ENCODE measurements around the gene OOEP.
A peak's percentile ranks its signal among the peaks of the same experiment; 100 is the strongest.
"Not testable (repeated sequence)": the region's sequence is repeated elsewhere in the genome, so short reads cannot be mapped to it uniquely, and the experiment has no call there.

Gene OOEP

DNA sequence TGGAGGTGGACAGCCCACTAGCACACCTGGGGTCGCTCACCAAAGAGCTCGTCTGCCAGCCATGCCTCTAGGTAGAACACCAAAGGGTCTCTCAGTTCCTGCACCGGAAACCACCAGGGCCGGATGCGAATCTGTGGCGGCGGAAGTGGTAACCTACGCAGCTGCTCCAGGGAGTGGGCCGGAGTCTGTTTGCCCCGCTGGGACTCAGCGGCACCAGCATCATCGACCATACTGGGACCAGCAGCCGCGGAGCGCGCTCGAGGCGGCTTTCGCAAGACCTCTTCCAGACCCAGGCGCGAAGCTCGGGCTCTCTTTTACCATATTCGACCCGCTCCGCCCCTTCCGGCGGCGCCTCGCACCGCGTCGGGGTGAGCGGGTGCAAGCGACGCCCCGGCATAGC, at the start of gene OOEP:
OOEP (minus strand) TSS at position 335 of the 400 bp plus-strand sequence; CDS start at position 230, 105 bp downstream.
- DNase-seq (ENCODE audit: low read depth in 2 of 2) = no peak

- DNase-seq (ENCODE audit: low read depth in 2 of 2) = no peak
Measured at GRCh38 chr6:73418081-73418741, 48.5 kb upstream of the OOEP start.

DNA sequence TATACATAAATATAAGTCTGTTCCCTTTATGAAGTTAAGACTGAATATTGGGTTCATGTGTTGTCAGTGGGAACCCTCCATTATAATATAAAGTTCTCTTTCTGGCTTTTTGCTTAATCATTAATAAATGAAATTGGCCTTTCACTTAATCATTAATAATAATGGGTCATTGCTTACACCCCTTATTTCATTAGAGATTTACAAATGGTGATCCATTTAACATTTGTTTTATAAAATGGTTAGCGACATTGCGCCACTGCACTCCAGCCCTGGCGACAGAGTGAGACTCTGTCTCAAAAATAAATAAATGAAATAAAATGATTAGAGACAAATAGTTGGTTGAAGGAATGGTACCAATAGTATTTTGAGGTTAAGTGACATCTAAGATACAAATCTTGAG, 43.4 kb upstream of the OOEP start:
- DNase-seq (ENCODE audit: low read depth in 2 of 2) = no peak

DNA sequence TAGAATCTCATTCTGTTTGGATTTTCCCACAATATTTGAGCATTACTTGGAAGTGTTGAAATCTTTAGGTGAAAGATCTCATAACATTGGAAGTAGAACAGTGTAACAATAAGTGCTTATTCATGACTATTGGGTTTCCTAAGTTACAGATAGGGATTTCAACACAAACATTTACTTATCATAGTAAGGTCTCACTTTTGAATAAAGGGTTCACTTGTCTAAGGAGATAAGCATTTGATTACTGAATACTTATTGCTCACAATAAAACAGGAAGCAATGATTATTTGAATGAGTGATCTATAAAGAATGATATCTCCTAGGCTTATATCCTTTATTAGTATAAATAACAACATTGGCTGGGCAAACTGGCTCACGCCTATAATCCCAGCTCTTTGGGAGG, 39.7 kb upstream of the OOEP start:
- DNase-seq (ENCODE audit: low read depth in 2 of 2) = no peak

GRCh38 chr6:73400656-73401055, 31.0 kb upstream of the OOEP start:
- no peak for DNase-seq (ENCODE audit: low read depth in 2 of 2)

DNA sequence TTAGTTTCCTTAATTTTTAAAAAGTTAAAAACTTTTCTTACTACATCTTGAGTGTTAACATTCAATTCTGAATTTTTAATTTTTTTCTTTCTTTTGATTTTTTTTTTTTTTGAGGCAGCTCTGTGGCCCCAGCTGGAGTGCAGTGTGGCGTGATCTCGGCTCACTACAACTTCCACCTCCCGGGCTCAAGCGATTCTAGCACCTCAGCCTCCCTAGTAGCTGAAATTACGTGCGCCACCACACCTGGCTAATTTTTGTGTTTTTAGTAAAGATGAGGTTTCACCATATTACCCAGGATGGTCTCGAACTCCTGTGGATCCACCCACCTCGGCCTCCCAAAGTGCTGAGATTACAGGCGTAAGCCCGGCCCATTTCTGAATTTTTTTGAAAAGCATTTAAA, 26.2 kb upstream of the OOEP start:
- no peak for DNase-seq (ENCODE audit: low read depth in 2 of 2)

DNA sequence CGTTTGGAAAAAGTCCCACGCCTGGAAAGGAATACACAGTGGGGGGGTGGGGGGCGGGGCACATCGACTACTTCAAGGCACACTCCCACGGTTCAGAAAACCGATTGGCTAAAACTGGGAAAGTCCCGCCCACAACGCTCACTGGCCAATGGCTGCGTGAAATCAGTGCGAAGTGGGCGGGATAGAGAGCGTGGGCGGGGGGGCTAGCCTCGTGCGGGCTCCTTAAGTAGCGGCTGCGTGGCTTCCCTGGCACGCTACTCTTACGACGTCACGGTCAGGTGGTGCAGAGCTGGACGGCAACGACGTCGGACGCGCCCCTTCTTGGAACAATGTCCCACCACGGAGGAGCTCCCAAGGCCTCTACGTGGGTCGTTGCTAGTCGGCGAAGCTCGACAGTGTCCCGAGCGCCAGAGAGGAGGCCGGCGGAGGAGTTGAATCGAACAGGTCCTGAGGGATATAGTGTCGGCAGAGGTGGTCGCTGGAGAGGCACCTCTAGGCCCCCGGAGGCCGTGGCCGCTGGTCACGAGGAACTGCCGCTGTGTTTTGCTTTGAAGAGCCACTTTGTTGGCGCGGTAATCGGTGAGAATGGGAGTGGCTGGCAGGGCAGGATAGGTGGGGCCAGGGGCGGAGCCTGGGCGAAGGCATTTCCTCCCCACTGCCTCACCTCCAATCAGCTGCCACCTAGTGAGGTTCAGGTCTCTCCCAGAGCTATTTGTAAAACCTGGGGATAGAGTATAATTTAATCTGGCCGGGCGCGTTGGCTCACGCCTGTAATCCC, 25.1 kb upstream of the OOEP start, which contains the start of gene DDX43:
DDX43 (plus strand) TSS at position 252 of the 778 bp plus-strand sequence; CDS start at position 330, 78 bp downstream.
- peak in 1 of 2 donors; percentile 17 for DNase-seq (ENCODE audit: low read depth in 2 of 2)

GRCh38 chr6:73393278-73393677, 23.6 kb upstream of the OOEP start:
- no peak for DNase-seq (ENCODE audit: low read depth in 2 of 2)

DNA sequence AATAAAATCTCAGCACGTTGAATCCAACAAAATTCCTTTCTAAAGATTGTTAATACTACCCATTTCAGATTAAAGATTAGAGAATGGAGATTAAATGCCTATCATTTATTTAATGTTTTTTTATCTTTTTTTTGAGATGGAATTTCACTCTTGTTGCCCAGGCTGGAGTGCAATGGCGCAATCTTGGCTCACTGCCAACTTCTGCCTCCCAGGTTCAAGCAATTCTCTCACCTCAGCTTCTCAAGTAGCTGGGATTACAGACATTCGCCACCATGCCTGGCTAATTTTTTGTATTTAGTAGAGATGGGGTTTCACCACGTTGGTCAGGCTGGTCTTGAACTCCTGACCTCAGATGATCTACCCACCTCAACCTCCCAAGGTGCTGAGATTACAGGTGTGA, 22.5 kb upstream of the OOEP start:
- DNase-seq (ENCODE audit: low read depth in 2 of 2) = not testable (repeated sequence)

DNA sequence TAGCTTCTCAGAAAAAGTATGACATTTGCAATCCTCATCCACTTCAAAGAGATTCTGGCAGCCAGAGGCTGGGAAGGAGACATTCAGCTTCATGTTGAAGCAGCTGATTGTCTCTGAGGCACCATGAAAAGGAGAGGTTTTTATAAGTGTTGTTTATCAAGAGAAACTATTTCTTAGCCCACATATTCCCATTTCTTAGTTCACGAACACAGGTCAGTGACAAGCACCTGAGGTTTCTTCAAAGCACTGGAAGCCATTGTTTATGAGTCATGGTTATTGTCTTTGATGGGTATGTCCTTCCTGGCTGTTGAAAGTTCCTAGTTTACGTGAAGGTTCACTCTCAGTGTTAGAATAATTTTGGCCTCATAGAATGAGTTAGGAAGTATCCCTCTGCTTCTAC, 22.0 kb upstream of the OOEP start:
- no peak for DNase-seq (ENCODE audit: low read depth in 2 of 2)

GRCh38 chr6:73389854-73390253, 20.2 kb upstream of the OOEP start:
- DNase-seq (ENCODE audit: low read depth in 2 of 2) = no peak

GRCh38 chr6:73388800-73389512, 19.3 kb upstream of the OOEP start:
- peak; percentile 31 to 35 for DNase-seq (ENCODE audit: low read depth in 2 of 2)

GRCh38 chr6:73388433-73388799, 18.7 kb upstream of the OOEP start:
- no peak for DNase-seq (ENCODE audit: low read depth in 2 of 2)

- DNase-seq (ENCODE audit: low read depth in 2 of 2) = no peak
Measured at GRCh38 chr6:73382462-73383113, 12.9 kb upstream of the OOEP start.

DNA sequence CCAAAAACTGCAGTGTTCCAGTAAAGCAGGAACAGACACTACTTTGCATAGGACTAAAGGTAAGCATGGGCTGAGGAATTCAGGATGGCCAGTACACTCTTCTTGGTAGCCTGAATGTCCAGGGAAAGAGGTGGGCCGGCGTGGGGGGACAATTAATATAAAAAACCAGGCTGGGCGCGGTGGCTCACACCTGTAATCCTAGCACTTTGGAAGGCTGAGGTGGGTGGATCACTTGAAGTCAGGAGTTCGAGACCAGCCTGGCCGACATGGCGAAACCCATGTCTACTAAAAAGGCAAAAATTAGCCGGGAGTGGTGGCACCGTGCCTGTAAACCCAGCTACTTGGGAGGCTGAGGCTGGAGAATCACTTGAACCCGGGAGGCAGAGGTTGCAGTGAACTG, 11.8 kb upstream of the OOEP start:
- not testable (repeated sequence) for DNase-seq (ENCODE audit: low read depth in 2 of 2)

- DNase-seq (ENCODE audit: low read depth in 2 of 2) = no peak
Measured at GRCh38 chr6:73377225-73377624, 7.5 kb upstream of the OOEP start.

DNA sequence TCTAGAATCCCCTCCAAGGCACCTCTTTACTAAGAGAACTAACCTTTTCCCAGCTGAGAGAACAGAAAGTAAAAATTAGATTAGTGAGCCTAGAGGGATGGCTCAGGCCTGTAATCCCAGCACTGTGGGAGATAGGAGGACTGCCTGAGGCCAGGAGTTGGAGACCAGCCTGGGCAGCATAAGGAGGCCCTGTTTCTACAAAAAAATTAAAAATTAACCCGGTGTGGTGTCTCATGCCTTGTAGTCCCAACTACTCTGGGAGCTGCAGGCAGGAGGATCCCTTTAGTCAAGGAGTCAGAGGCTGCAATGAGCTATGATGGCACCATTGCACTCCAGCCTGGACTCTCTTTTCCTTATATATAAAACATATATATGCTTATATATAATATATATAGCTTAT, 5.5 kb upstream of the OOEP start:
- DNase-seq (ENCODE audit: low read depth in 2 of 2) = no peak

GRCh38 chr6:73372516-73372915, 2.8 kb upstream of the OOEP start:
- DNase-seq (ENCODE audit: low read depth in 2 of 2) = no peak

DNA sequence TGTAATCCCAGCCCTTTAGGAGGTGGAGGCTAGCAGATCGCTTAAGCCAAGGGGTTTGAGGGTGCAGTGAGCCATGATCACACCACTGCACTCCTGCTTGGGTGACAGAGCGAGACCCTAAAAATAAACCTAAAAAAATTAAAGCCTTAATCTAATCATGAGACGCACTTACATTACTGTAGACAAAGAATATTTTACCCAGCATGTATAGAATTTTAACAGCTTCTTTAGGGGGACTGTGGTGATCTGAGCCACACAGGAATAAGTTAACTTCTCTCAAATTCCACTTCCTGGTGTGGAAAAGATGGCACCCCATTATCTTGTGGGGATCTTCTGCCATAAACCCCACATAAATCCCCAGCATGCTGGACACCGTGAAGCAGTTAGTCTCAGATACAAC, 2.3 kb upstream of the OOEP start:
- DNase-seq (ENCODE audit: low read depth in 2 of 2) = no peak

DNA sequence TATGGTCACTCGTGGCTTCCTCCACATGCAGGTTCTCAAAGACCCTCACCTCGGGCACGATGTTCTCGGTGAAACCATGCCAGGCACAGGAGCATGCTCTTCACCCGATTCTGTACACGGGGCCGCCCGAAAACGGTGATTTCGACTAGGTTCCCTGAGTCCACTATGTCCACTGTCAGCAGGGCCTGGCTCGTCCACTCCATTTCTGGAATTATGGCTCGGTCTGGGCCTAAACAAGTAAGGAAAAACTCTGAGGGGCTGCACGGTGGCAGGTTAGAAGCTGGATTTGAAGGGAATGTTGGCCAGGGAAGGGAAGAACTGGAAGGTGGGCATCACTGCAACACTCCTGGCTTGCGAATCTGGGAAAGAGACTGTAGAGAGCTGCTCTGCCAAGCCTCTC, 540 bp downstream of the OOEP start:
- DNase-seq (ENCODE audit: low read depth in 2 of 2) = no peak

DNA sequence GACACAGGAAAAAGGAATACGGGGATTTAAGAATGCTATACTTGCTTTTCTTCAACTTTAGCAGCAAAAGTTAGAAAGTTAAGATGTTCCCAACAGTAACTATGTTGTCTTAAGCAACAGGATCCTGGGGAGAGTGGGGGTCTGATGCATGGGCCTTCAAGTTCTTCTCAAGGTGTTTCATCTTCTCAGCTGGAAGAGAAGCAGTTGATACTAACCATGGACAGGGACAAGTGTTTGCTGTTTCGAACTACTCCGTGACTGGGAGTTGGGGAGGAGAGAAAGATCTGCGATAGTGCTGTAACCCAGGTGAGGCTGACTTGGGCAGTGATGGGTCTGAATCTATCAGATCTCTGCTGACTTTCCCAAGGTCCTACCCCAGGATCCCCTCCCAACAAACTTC, 1.0 kb downstream of the OOEP start:
- DNase-seq (ENCODE audit: low read depth in 2 of 2) = no peak

DNA sequence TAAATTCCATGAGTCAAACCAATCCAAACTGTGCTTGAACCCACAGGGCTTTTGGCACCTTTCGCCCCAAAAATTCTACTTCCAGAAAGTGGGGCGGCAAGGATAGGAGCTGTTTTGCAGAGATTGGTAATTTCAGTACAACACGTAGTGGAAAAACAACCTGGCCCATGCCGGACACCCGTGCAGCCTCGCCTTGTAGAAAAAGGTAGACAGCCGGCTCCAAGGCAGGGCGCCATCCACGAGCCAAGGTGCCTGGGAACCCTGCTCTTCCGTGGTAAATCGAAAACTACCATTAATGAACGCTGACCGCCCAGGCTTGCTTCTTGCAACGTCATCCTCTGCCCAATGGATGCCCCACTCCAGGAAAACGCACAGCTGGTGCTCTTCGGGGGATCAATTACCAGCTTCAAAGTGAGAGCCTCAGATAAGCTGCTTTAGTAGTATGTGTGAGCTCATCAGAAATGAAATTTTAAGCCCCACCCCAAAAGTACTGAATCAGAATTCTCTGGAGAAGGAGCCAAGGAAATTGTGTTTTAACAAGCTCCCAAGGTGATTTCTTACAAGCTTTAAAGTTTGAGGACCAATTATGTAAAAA, 1.8 kb downstream of the OOEP start:
- DNase-seq (ENCODE audit: low read depth in 2 of 2) = no peak

Data from stimulated activated CD4-positive, alpha-beta T cell treated with anti-CD3 and anti-CD28 coated beads, Interleukin-1b, Interleukin-23, amount 100 ng/mL, for 4 hours (primary cell).